Muscle layer of duodenum (tissue), 2 donors: Measurements from ENCODE around the gene LMF1.

ENCODE experiments used
- H3K27ac ChIP-seq: one replicate; pipeline ENCODE4 v1.7.0; 2013; ENCODE audit warnings: mild to moderate bottlenecking, low read length
- H3K27me3 ChIP-seq: one replicate; pipeline ENCODE4 v1.7.0; 2013; ENCODE audit warnings: low read depth, mild to moderate bottlenecking, control low read depth, low read length
- H3K36me3 ChIP-seq, 2 donors: one replicate each; pipeline ENCODE4 v1.7.0; 2013; ENCODE audit warnings: low read length in 2 of 2, control low read depth in 1 of 2, mild to moderate bottlenecking in 1 of 2; ENCODE audit not compliant: insufficient read depth in 2 of 2, control insufficient read depth in 1 of 2
- H3K4me1 ChIP-seq, 2 donors: one replicate each; pipeline ENCODE4 v1.7.0; 2013; ENCODE audit warnings: low read length in 2 of 2, mild to moderate bottlenecking in 2 of 2, control low read depth in 1 of 2, moderate library complexity in 1 of 2; ENCODE audit not compliant: insufficient read depth in 2 of 2, control insufficient read depth in 1 of 2
- H3K4me3 ChIP-seq, 2 donors: one replicate each; pipeline ENCODE4 v1.7.0; 2013; ENCODE audit warnings: low read length in 2 of 2, low read depth in 1 of 2, mild to moderate bottlenecking in 1 of 2
- H3K9me3 ChIP-seq, 2 donors: one replicate each; pipeline ENCODE4 v1.7.0; 2013; ENCODE audit warnings: low read length in 2 of 2, control low read depth in 1 of 2, mild to moderate bottlenecking in 1 of 2; ENCODE audit not compliant: control insufficient read depth in 1 of 2
- donor health status: healthy.

Gene LMF1

GRCh38 chr16:853981-854807 is 116.6 kb downstream of the LMF1 start:
- Histone ChIP-seq H3K4me3 (no peak overlapping the region), H3K4me1 (no peaks in the 10 kb centered on the region), H3K27me3 (no peaks in the 10 kb centered on the region), H3K36me3 (no peaks in the 10 kb centered on the region), H3K9me3 (no peaks in the 10 kb centered on the region), H3K27ac (no peak overlapping the region)

- Histone ChIP-seq H3K4me3 (no peak overlapping the region), H3K27me3 (no peaks in the 10 kb centered on the region), H3K27ac (no peak overlapping the region), H3K9me3 (no peaks in the 10 kb centered on the region), H3K36me3 (no peaks in the 10 kb centered on the region), H3K4me1 (no peaks in the 10 kb centered on the region)
Measured at GRCh38 chr16:853306-853705, 117.5 kb downstream of the LMF1 start.

- Histone ChIP-seq H3K27ac (no peak overlapping the region), H3K4me1 (no peaks in the 10 kb centered on the region), H3K27me3 (no peaks in the 10 kb centered on the region), H3K4me3 (no peak overlapping the region), H3K9me3 (no peaks in the 10 kb centered on the region), H3K36me3 (no peaks in the 10 kb centered on the region)
Measured at GRCh38 chr16:852451-853185, 118.2 kb downstream of the LMF1 start.

GRCh38 chr16:851871-852270 is 118.9 kb downstream of the LMF1 start:
- H3K4me1 ChIP-seq: no peaks in the 10 kb centered on the region
- no peaks in the 10 kb centered on the region for H3K27me3 ChIP-seq
- H3K36me3 ChIP-seq: no peaks in the 10 kb centered on the region
- H3K27ac ChIP-seq: no peak overlapping the region
- no peaks in the 10 kb centered on the region for H3K9me3 ChIP-seq
- H3K4me3 ChIP-seq: no peak overlapping the region

- no peaks in the 10 kb centered on the region for H3K9me3 ChIP-seq
- no peaks in the 10 kb centered on the region for H3K36me3 ChIP-seq
- H3K4me3 ChIP-seq: no peak overlapping the region
- no peaks in the 10 kb centered on the region for H3K27me3 ChIP-seq
- no peaks in the 10 kb centered on the region for H3K4me1 ChIP-seq
- H3K27ac ChIP-seq: no peak overlapping the region
Measured at GRCh38 chr16:851209-851810, 119.5 kb downstream of the LMF1 start.

GRCh38 chr16:850668-851067 is 120.1 kb downstream of the LMF1 start:
- Histone ChIP-seq H3K27ac (no peak overlapping the region), H3K4me3 (no peak overlapping the region), H3K36me3 (no peaks in the 10 kb centered on the region), H3K27me3 (no peaks in the 10 kb centered on the region), H3K4me1 (no peaks in the 10 kb centered on the region), H3K9me3 (no peaks in the 10 kb centered on the region)

- Histone ChIP-seq H3K4me1 (no peaks in the 10 kb centered on the region), H3K9me3 (no peaks in the 10 kb centered on the region), H3K27me3 (no peaks in the 10 kb centered on the region)
Measured at GRCh38 chr16:848510-849253, 122.1 kb downstream of the LMF1 start.

GRCh38 chr16:847681-848445 is 122.9 kb downstream of the LMF1 start:
- Histone ChIP-seq H3K9me3 (no peaks in the 10 kb centered on the region), H3K27me3 (no peaks in the 10 kb centered on the region), H3K4me1 (no peaks in the 10 kb centered on the region), H3K4me3 (no peak overlapping the region), H3K36me3 (no peaks in the 10 kb centered on the region), H3K27ac (no peak overlapping the region)

More at GRCh38 chr16:848510-849253, 122.1 kb downstream of the LMF1 start:
- no peak overlapping the region for H3K27ac ChIP-seq
- no peak overlapping the region for H3K4me3 ChIP-seq
- H3K36me3 ChIP-seq: no peaks in the 10 kb centered on the region

GRCh38 chr16:847151-847550 is 123.6 kb downstream of the LMF1 start:
- Histone ChIP-seq H3K36me3 (no peaks in the 10 kb centered on the region), H3K27me3 (no peaks in the 10 kb centered on the region), H3K4me1 (no peaks in the 10 kb centered on the region), H3K4me3 (no peak overlapping the region), H3K27ac (no peak overlapping the region), H3K9me3 (no peaks in the 10 kb centered on the region)

- Histone ChIP-seq H3K27ac (no peak overlapping the region), H3K4me3 (no peak overlapping the region), H3K4me1 (no peaks in the 10 kb centered on the region), H3K27me3 (no peaks in the 10 kb centered on the region), H3K9me3 (no peaks in the 10 kb centered on the region), H3K36me3 (no peaks in the 10 kb centered on the region)
Measured at GRCh38 chr16:845351-845745, 125.4 kb downstream of the LMF1 start.
